H9 (cell line): ENCODE measurements around the gene SLC35F3. TPM values are rescaled to one million over a fixed set of nuclear protein-coding genes. Genes with fewer than 3 reads are reported as not detected.

Experiments
- DNase-seq: peaks from one replicate; pipeline ENCODE4 v3.0.0-alpha.2; 2017
- H2AFZ ChIP-seq: one replicate; pipeline ENCODE4 v1.6.1; 2013; ENCODE audit warnings: mild to moderate bottlenecking, low read length, control low read depth, moderate library complexity
- H2AK5ac ChIP-seq: 2 replicates; pipeline ENCODE4 v1.6.1; 2013; ENCODE audit warnings: low read length, control low read depth, mixed read lengths; ENCODE audit not compliant: insufficient read length
- H2BK120ac ChIP-seq: one replicate; pipeline ENCODE4 v1.6.1; 2013; ENCODE audit warnings: low read depth, mild to moderate bottlenecking, low read length, control low read depth, inconsistent platforms; ENCODE audit not compliant: poor library complexity, severe bottlenecking
- H2BK12ac ChIP-seq: 2 replicates; pipeline ENCODE4 v1.6.1; 2013; ENCODE audit warnings: low read length, control low read depth, mixed read lengths, low read depth; ENCODE audit not compliant: insufficient read length
- H2BK15ac ChIP-seq: 2 replicates; pipeline ENCODE4 v1.6.1; 2013; ENCODE audit warnings: low read depth, low read length, control low read depth
- H2BK20ac ChIP-seq: one replicate; pipeline ENCODE4 v1.6.1; 2013; ENCODE audit warnings: low read depth, mild to moderate bottlenecking, low read length, control low read depth, inconsistent platforms; ENCODE audit not compliant: poor library complexity, severe bottlenecking
- H2BK5ac ChIP-seq: 2 replicates; pipeline ENCODE4 v1.6.1; 2013; ENCODE audit warnings: low read length, control low read depth, mixed read lengths; ENCODE audit not compliant: insufficient read length
- H3K14ac ChIP-seq: 2 replicates; pipeline ENCODE4 v1.6.1; 2013; ENCODE audit warnings: low read length, control low read depth; ENCODE audit not compliant: insufficient read depth
- H3K18ac ChIP-seq: 2 replicates; pipeline ENCODE4 v1.6.1; 2013; ENCODE audit warnings: low read depth, mild to moderate bottlenecking, mixed read lengths, low read length, control low read depth; ENCODE audit not compliant: insufficient read length
- H3K23ac ChIP-seq: 2 replicates; pipeline ENCODE4 v1.6.1; 2013; ENCODE audit warnings: low read length, control low read depth, mixed read lengths, low read depth; ENCODE audit not compliant: insufficient read length
- H3K23me2 ChIP-seq: 2 replicates; pipeline ENCODE4 v1.6.1; 2013; ENCODE audit warnings: low read depth, mild to moderate bottlenecking, mixed read lengths, low read length, control low read depth; ENCODE audit not compliant: insufficient read length, poor library complexity, severe bottlenecking
- H3K27ac ChIP-seq: 2 replicates; pipeline ENCODE4 v1.5.1; 2013; ENCODE audit warnings: low read length, control low read depth, mixed read lengths, low read depth; ENCODE audit not compliant: insufficient read length
- H3K27me3 ChIP-seq: 2 replicates; pipeline ENCODE4 v1.6.1; 2013; ENCODE audit warnings: low read length, control low read depth, inconsistent platforms; ENCODE audit not compliant: insufficient read depth
- H3K4ac ChIP-seq: 2 replicates; pipeline ENCODE4 v1.6.1; 2013; ENCODE audit warnings: low read depth, mild to moderate bottlenecking, control low read depth, inconsistent platforms, low read length, moderate library complexity
- H3K4me1 ChIP-seq: 2 replicates; pipeline ENCODE4 v1.6.1; 2013; ENCODE audit warnings: low read length, control low read depth, inconsistent platforms; ENCODE audit not compliant: insufficient read depth
- H3K4me2 ChIP-seq: 2 replicates; pipeline ENCODE4 v1.6.1; 2013; ENCODE audit warnings: low read length, control low read depth, mixed read lengths; ENCODE audit not compliant: insufficient read length, insufficient read depth
- H3K56ac ChIP-seq: 2 replicates; pipeline ENCODE4 v1.6.1; 2013; ENCODE audit warnings: low read depth, mild to moderate bottlenecking, mixed read lengths, low read length, control low read depth; ENCODE audit not compliant: insufficient read length
- H3K79me1 ChIP-seq: 2 replicates; pipeline ENCODE4 v1.6.1; 2013; ENCODE audit warnings: low read depth, mild to moderate bottlenecking, moderate library complexity, low read length, control low read depth, inconsistent platforms; ENCODE audit not compliant: insufficient read depth, poor library complexity, severe bottlenecking
- H3K79me2 ChIP-seq: 2 replicates; pipeline ENCODE4 v1.6.1; 2013; ENCODE audit warnings: low read length, control low read depth, inconsistent platforms; ENCODE audit not compliant: insufficient read depth
- H3K9ac ChIP-seq: 2 replicates; pipeline ENCODE4 v1.6.1; 2013; ENCODE audit warnings: low read length, control low read depth, mixed read lengths; ENCODE audit not compliant: insufficient read length; ENCODE audit errors: extremely low read depth
- H3K9me3 ChIP-seq: one replicate; pipeline ENCODE4 v1.6.1; 2013; ENCODE audit warnings: low read depth, low read length, inconsistent platforms; ENCODE audit not compliant: control insufficient read depth
- H3T11ph ChIP-seq: one replicate; pipeline ENCODE4 v1.6.1; 2013; ENCODE audit warnings: mild to moderate bottlenecking, low read length, control low read depth, inconsistent platforms
- H4K20me1 ChIP-seq: one replicate; pipeline ENCODE4 v1.6.1; 2013; ENCODE audit not compliant: control insufficient read depth, insufficient read length, insufficient read depth
- H4K5ac ChIP-seq: 2 replicates; pipeline ENCODE4 v1.6.1; 2013; ENCODE audit warnings: low read depth, mild to moderate bottlenecking, mixed read lengths, low read length, control low read depth; ENCODE audit not compliant: insufficient read length
- H4K8ac ChIP-seq: replicated peaks from 2 replicates; pipeline ENCODE4 v1.6.1; 2013; ENCODE audit warnings: low read length, control low read depth, mixed read lengths, low read depth; ENCODE audit not compliant: insufficient read length
- H4K91ac ChIP-seq: 2 replicates; pipeline ENCODE4 v1.6.1; 2013; ENCODE audit warnings: low read depth, mild to moderate bottlenecking, moderate library complexity, mixed read lengths, low read length, control low read depth; ENCODE audit not compliant: insufficient read length
- H3K27ac Mint-ChIP-seq, 3 experiments: 2 replicates in 2 of 3; 3 replicates in 1 of 3; pipeline ENCODE4 v1.8.0; 2020 to 2021; ENCODE audit warnings: mixed read lengths in 3 of 3, mild to moderate bottlenecking in 1 of 3, moderate library complexity in 1 of 3
- H3K27me3 Mint-ChIP-seq: 2 replicates; pipeline ENCODE4 v1.8.0; 2021; ENCODE audit warnings: low read depth, mild to moderate bottlenecking, moderate library complexity, mixed read lengths
- H3K36me3 Mint-ChIP-seq, 3 experiments: 2 replicates in 2 of 3; 3 replicates in 1 of 3; pipeline ENCODE4 v1.8.0; 2020 to 2021; ENCODE audit warnings: low read depth in 3 of 3, mixed read lengths in 3 of 3; ENCODE audit not compliant: insufficient read depth in 1 of 3
- H3K4me1 Mint-ChIP-seq, 2 experiments: 2 replicates each; pipeline ENCODE4 v1.8.0; 2020; ENCODE audit warnings: mixed read lengths in 2 of 2
- H3K4me3 Mint-ChIP-seq, 2 experiments: 2 replicates in 1 of 2; 3 replicates in 1 of 2; pipeline ENCODE4 v1.8.0; 2020 to 2021; ENCODE audit warnings: mild to moderate bottlenecking in 2 of 2, mixed read lengths in 2 of 2, moderate library complexity in 1 of 2
- H3K9me3 Mint-ChIP-seq, 2 experiments: 2 replicates in 1 of 2; 3 replicates in 1 of 2; pipeline ENCODE4 v1.8.0; 2020; ENCODE audit warnings: mild to moderate bottlenecking in 2 of 2, mixed read lengths in 2 of 2, moderate library complexity in 1 of 2
- WGBS: extraction: QIAGEN DNeasy Blood & Tissue Kit; methylation state at CpG from one replicate; pipeline ENCODE4 v1.1.7; 2013; ENCODE audit warnings: missing lambda C conversion rate, low lambda C conversion rate, mixed read lengths; ENCODE audit not compliant: insufficient read length; ENCODE audit errors: extremely low coverage; 5-methylcytosine and 5-hydroxymethylcytosine counted together
- total RNA-seq: library from RNA; stranded (reverse); gene quantifications from 2 replicates; pipeline ENCODE4 v1.2.1, GENCODE V29; 2021
- TF ChIP-seq, protein P1 (sequence below): fragments of 200-600 bp; sonication (generic); conservative IDR thresholded peaks from 3 replicates; pipeline ENCODE4 v1.8.0; 2021; ENCODE audit warnings: antibody characterized with exemption, mild to moderate bottlenecking

The SLC35F3 gene
- total RNA-seq, 1 experiment from 2014 or later = 0.81 TPM

DNA sequence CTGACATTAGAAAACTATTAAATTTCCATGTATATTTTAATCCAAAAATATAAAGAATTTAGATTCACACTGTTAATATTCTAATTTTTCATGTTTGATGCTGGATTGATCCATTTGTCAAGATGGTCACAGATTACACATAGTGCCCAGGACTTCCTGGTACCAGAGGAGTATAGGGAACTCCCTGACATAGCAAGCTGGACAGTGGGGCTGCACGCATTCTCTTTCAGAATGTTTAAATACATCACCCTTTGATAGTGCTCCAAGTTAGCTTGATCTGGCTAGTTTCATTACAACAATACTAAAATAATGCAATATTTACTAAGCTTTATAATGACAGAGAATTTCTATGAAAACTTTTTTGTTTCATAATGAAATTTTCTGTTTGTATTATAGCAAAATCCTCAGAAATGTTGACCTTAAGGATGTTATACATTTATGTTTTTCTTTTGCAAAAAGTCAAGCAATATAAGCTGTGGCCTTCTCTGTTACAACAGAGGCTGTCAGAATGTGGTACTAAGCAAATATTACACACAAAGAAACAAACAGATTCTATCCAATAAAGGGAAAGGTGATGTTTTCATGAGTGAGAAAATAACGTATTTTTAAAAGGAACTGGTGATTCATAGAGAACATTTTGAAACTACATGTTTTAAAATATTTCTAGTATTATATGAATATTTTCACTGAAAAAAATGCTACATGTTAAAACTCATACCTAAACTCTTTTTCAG lies 84.7 kb downstream of the SLC35F3 start:
- no peaks in the 10 kb centered on the region for H3K79me2 ChIP-seq
- no peak overlapping the region for H3K27ac ChIP-seq
- no peak overlapping the region for H3K56ac ChIP-seq
- H2AK5ac ChIP-seq = no peak overlapping the region
- no peak overlapping the region for H4K8ac ChIP-seq
- no peak overlapping the region for H2BK20ac ChIP-seq
- no peak overlapping the region for H3K4ac ChIP-seq
- H3K23me2 ChIP-seq = no peaks in the 10 kb centered on the region
- no peak for DNase-seq
- H3K18ac ChIP-seq = no peak overlapping the region
- no peak overlapping the region for H4K5ac ChIP-seq
- no peaks in the 10 kb centered on the region for H4K20me1 ChIP-seq
- no peak overlapping the region for H2AFZ ChIP-seq
- no peak overlapping the region for H2BK5ac ChIP-seq
- Mint-ChIP-seq H3K36me3 (no peaks in the 10 kb centered on the region), H3K9me3 (no peaks in the 10 kb centered on the region), H3K4me3 (no peak overlapping the region), H3K27ac (no peak overlapping the region), H3K27me3 (peaks cover 2% of the 10 kb centered on the region), H3K4me1 (peaks cover 0 to 2% of the 10 kb centered on the region in 2 experiments; a peak in 1 of 4 replicates)
- no peaks in the 10 kb centered on the region for H3K79me1 ChIP-seq
- no peak overlapping the region for H3T11ph ChIP-seq
- WGBS = no CpG with 5 or more reads among the region's 2 CpGs
- no peaks in the 10 kb centered on the region for H3K27me3 ChIP-seq
- H3K4me2 ChIP-seq = no peak overlapping the region
- TF ChIP-seq, protein P1, sequence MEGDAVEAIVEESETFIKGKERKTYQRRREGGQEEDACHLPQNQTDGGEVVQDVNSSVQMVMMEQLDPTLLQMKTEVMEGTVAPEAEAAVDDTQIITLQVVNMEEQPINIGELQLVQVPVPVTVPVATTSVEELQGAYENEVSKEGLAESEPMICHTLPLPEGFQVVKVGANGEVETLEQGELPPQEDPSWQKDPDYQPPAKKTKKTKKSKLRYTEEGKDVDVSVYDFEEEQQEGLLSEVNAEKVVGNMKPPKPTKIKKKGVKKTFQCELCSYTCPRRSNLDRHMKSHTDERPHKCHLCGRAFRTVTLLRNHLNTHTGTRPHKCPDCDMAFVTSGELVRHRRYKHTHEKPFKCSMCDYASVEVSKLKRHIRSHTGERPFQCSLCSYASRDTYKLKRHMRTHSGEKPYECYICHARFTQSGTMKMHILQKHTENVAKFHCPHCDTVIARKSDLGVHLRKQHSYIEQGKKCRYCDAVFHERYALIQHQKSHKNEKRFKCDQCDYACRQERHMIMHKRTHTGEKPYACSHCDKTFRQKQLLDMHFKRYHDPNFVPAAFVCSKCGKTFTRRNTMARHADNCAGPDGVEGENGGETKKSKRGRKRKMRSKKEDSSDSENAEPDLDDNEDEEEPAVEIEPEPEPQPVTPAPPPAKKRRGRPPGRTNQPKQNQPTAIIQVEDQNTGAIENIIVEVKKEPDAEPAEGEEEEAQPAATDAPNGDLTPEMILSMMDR = no peak
- no peak overlapping the region for H4K91ac ChIP-seq
- H2BK120ac ChIP-seq = no peak overlapping the region
- H3K14ac ChIP-seq = no peak overlapping the region
- no peak overlapping the region for H3K9ac ChIP-seq
- no peak overlapping the region for H2BK15ac ChIP-seq
- no peak overlapping the region for H3K23ac ChIP-seq
- H2BK12ac ChIP-seq = no peak overlapping the region
- H3K4me1 ChIP-seq = peaks cover 2% of the 10 kb centered on the region; the same call in 1 of the 2 replicates
- no peaks in the 10 kb centered on the region for H3K9me3 ChIP-seq
